ENCODE measurements around the gene GNAT1.

Gene GNAT1
- total RNA-seq: 0 to 1.3 (median 0) reads per million in 9 experiments

DNA sequence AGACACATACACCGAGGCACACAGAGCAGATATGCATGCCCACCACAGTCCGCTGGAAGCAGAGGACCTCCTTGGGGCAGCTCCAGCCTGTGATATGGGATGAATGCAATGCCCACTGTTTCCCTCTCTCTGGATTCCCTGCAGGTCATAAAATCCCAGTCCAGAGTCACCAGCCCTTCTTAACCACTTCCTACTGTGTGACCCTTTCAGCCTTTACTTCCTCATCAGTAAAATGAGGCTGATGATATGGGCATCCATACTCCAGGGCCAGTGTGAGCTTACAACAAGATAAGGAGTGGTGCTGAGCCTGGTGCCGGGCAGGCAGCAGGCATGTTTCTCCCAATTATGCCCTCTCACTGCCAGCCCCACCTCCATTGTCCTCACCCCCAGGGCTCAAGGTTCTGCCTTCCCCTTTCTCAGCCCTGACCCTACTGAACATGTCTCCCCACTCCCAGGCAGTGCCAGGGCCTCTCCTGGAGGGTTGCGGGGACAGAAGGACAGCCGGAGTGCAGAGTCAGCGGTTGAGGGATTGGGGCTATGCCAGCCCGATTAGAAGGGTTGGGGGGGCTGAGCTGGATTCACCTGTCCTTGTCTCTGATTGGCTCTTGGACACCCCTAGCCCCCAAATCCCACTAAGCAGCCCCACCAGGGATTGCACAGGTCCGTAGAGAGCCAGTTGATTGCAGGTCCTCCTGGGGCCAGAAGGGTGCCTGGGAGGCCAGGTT, at the start of gene GNAT1:
Gene GNAT1, plus strand, starts transcription at position 675 of the 725 bp plus-strand sequence. CDS start 116 bp downstream, outside the sequence.
- no peak within 1 kb of the TSS for H3K4me3 Mint-ChIP-seq
- DNase-seq (no peak), ATAC-seq (replicated peaks) (no peak)
- H3K27ac Mint-ChIP-seq: no peak within 1 kb of the TSS
- peaks cover 9% of the 10 kb centered on the region for H3K36me3 Mint-ChIP-seq (ENCODE audit: insufficient read depth)
- H3K4me1 Mint-ChIP-seq (ENCODE audit: low read depth in 2 of 2): peaks cover 0 to 9% of the 10 kb centered on the region in 2 donors
- no peaks in the 10 kb centered on the region for H3K9me3 Mint-ChIP-seq
- peaks cover 0 to 6% of the 10 kb centered on the region in 2 donors for H3K27me3 Mint-ChIP-seq

- H3K4me3 Mint-ChIP-seq: no peak overlapping the region
- DNase-seq (no peak), ATAC-seq (replicated peaks) (no peak)
- peaks cover 4% of the 10 kb centered on the region for H3K36me3 Mint-ChIP-seq (ENCODE audit: insufficient read depth)
- H3K9me3 Mint-ChIP-seq: no peaks in the 10 kb centered on the region
- no peak overlapping the region for H3K27ac Mint-ChIP-seq
- no peaks in the 10 kb centered on the region for H3K4me1 Mint-ChIP-seq (ENCODE audit: low read depth in 2 of 2)
- H3K27me3 Mint-ChIP-seq: peaks cover 0 to 17% of the 10 kb centered on the region in 2 donors
Observed at GRCh38 chr3:50146316-50146901, 45.0 kb upstream of the GNAT1 start.

GRCh38 chr3:50147016-50147415, 44.4 kb upstream of the GNAT1 start:
- no peak for ATAC-seq (replicated peaks)
- no peak for DNase-seq
- no peak overlapping the region for H3K27ac Mint-ChIP-seq
- H3K4me3 Mint-ChIP-seq: no peak overlapping the region
- H3K27me3 Mint-ChIP-seq: peaks cover 0 to 17% of the 10 kb centered on the region in 2 donors
- no peaks in the 10 kb centered on the region for H3K9me3 Mint-ChIP-seq
- peaks cover 4% of the 10 kb centered on the region for H3K36me3 Mint-ChIP-seq (ENCODE audit: insufficient read depth)
- H3K4me1 Mint-ChIP-seq (ENCODE audit: low read depth in 2 of 2): no peaks in the 10 kb centered on the region

DNA sequence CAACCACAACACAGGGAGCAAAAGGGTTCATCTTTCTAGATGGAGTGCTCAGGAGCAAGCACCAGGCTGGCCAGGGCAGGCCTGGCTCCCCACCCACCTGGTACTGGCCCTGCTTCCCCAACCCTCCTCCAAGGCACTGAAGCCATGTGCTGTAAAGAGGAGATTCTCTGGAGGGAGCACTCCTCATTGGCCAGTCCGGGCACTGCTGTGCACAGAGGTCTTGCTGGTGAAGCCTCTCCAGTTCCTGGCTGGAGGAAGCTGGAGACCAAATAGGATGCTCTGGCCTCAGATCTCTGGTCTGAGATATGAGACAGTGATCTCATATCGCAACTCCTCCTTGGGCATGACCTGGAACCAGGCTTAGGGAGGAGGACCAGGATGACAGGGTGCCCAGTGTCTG, 44.0 kb upstream of the GNAT1 start:
- H3K36me3 Mint-ChIP-seq (ENCODE audit: insufficient read depth): peaks cover 4% of the 10 kb centered on the region
- no peak overlapping the region for H3K4me3 Mint-ChIP-seq

GRCh38 chr3:50147861-50148260, 43.5 kb upstream of the GNAT1 start:
- Mint-ChIP-seq H3K27ac (no peak overlapping the region), H3K27me3 (peaks cover 0 to 18% of the 10 kb centered on the region in 2 donors), H3K36me3 (ENCODE audit: insufficient read depth) (peaks cover 4% of the 10 kb centered on the region), H3K4me3 (no peak overlapping the region), H3K9me3 (no peaks in the 10 kb centered on the region), H3K4me1 (ENCODE audit: low read depth in 2 of 2) (no peaks in the 10 kb centered on the region)
- DNase-seq: no peak
- no peak for ATAC-seq (replicated peaks)

More for the DNA sequence above, 44.0 kb upstream of the GNAT1 start:
- Mint-ChIP-seq H3K27ac (no peak overlapping the region), H3K27me3 (peaks cover 0 to 17% of the 10 kb centered on the region in 2 donors), H3K4me1 (ENCODE audit: low read depth in 2 of 2) (no peaks in the 10 kb centered on the region), H3K9me3 (no peaks in the 10 kb centered on the region)
- ATAC-seq (replicated peaks): no peak
- DNase-seq: no peak

GRCh38 chr3:50150404-50150750, 41.0 kb upstream of the GNAT1 start:
- ATAC-seq (replicated peaks): no peak
- H3K4me1 Mint-ChIP-seq (ENCODE audit: low read depth in 2 of 2): peaks cover 7% of the 10 kb centered on the region in 2 donors
- H3K27me3 Mint-ChIP-seq: peaks cover 16 to 36% of the 10 kb centered on the region in 2 donors
- H3K9me3 Mint-ChIP-seq: no peaks in the 10 kb centered on the region
- no peak for DNase-seq
- H3K4me3 Mint-ChIP-seq: no peak overlapping the region
- no peak overlapping the region for H3K27ac Mint-ChIP-seq
- peaks cover 4% of the 10 kb centered on the region for H3K36me3 Mint-ChIP-seq (ENCODE audit: insufficient read depth)

DNA sequence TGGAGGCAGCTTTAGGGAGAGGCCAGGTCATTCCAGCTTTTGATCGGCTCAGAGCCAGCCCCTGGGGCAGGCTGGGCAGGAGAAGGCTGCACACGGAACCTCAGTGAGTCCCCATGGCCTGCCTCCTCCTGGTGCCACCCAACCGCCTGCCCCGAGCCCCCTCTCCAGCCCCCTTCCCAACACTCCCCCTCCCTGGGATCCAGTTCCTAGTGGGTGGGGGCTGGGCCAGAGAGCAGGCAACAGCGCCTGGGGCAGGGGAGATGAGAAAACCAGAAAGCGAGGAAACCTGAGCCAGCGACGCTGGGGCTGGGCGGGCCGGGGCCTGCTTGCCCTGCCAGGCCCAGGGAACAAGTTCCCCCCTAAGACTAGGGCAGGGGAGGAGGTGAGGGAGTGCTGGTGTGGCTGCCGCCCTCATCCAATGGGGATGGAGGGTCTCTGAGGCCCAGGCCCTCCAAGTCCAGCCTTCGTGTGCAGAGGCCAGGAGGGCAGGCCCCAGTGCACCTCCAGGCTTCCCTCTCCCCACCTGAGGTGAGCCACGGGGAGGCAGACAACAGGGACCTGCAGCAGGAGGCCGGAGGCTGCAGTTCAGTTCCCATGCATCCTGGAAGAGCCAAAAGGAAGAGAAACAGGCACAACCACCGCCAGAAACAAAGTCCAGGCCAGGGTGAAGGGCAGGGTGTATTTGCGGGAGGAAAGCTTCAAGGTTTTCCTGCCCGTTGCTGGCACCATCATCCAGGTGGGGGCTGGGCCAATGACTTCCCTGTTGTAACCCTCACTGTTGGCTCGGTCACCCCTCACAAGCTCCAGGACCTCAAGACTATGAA, 40.3 kb upstream of the GNAT1 start:
- Mint-ChIP-seq H3K4me3 (no peak overlapping the region), H3K4me1 (ENCODE audit: low read depth in 2 of 2) (peaks cover 12% of the 10 kb centered on the region in 2 donors), H3K9me3 (no peaks in the 10 kb centered on the region), H3K36me3 (ENCODE audit: insufficient read depth) (peaks cover under 1% of the 10 kb centered on the region), H3K27me3 (peaks cover 21 to 42% of the 10 kb centered on the region in 2 donors), H3K27ac (no peak overlapping the region)
- ATAC-seq (replicated peaks) (no peak), DNase-seq (no peak)

DNA sequence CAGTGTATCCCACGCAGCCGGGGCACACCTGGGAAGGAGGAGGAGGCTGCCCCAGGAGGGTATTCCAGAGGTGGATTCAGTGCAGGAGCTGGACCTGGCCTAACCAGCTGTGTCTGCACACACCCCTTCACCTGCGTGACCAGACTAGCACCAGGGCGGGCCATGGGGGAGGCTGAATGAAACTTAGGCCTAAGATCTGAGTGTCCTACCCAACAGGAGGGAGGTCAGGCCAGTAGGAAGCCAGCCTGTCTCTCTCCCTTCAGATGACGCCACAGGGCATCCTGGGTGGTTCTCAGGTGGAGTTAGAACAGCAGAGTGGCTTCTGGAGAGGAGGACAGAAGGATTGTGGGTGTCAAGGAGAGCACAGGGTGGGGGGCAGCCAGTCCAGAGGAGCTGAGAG, 39.7 kb upstream of the GNAT1 start:
- H3K36me3 Mint-ChIP-seq (ENCODE audit: insufficient read depth): no peaks in the 10 kb centered on the region
- no peaks in the 10 kb centered on the region for H3K9me3 Mint-ChIP-seq
- peaks cover 27 to 46% of the 10 kb centered on the region in 2 donors for H3K27me3 Mint-ChIP-seq
- H3K4me3 Mint-ChIP-seq: no peak overlapping the region
- H3K4me1 Mint-ChIP-seq (ENCODE audit: low read depth in 2 of 2): peaks cover 12 to 14% of the 10 kb centered on the region in 2 donors
- H3K27ac Mint-ChIP-seq: peak overlapping the region in 1 of 2 donors; percentile 36
- no peak for DNase-seq
- no peak for ATAC-seq (replicated peaks)

- H3K9me3 Mint-ChIP-seq: no peaks in the 10 kb centered on the region
- ATAC-seq (replicated peaks) (no peak), DNase-seq (no peak)
- peaks cover 12 to 14% of the 10 kb centered on the region in 2 donors for H3K4me1 Mint-ChIP-seq (ENCODE audit: low read depth in 2 of 2)
- peak overlapping the region; percentile 84 to 85 for H3K4me3 Mint-ChIP-seq
- H3K27me3 Mint-ChIP-seq: peaks cover 35 to 65% of the 10 kb centered on the region in 2 donors
- peak overlapping the region in 1 of 2 donors; percentile 75 for H3K27ac Mint-ChIP-seq
- H3K36me3 Mint-ChIP-seq (ENCODE audit: insufficient read depth): no peaks in the 10 kb centered on the region
Observed at GRCh38 chr3:50153782-50154475, 37.5 kb upstream of the GNAT1 start.

GRCh38 chr3:50154476-50154839, 37.0 kb upstream of the GNAT1 start:
- H3K36me3 Mint-ChIP-seq (ENCODE audit: insufficient read depth): no peaks in the 10 kb centered on the region
- peak overlapping the region; percentile 84 to 85 for H3K4me3 Mint-ChIP-seq
- no peak for DNase-seq
- peaks cover 12 to 14% of the 10 kb centered on the region in 2 donors for H3K4me1 Mint-ChIP-seq (ENCODE audit: low read depth in 2 of 2)
- peak overlapping the region in 1 of 2 donors; percentile 75 for H3K27ac Mint-ChIP-seq
- H3K9me3 Mint-ChIP-seq: no peaks in the 10 kb centered on the region
- ATAC-seq (replicated peaks): no peak
- peaks cover 35 to 70% of the 10 kb centered on the region in 2 donors for H3K27me3 Mint-ChIP-seq

DNA sequence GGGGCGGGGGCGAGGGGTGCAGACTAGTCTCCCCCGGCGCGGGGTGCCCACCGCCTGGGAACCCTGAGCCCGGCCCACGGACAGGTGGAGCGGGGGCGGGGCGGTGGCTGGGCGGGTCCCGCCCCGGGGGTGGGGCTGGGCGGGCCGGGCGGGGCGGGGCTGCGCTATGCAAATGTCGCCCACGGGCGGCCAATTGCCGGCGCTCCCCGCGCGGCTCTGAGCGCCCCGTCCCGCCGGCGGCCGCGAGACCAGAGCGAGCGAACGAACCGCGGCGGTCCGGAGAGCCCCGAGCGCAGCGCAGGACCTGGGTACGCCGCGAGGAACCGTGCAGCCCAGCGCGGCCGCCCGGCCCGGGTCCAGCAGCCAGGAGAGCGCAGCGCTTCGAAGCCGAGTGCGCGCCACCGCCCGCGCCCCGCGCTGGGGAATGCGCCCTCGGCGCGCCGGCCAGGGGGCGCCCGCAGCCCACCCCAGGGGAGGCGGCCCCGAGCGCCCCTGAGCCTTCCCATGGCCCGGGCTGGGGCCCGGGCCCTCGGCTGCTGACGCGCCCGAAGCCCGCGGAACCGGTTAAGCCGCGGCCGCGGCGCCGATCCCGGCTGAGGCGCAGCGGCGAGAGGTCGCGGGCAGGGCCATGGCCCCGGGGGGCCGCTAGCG, 36.4 kb upstream of the GNAT1 start, which contains the start of gene SEMA3F:
Gene SEMA3F, plus strand, starts transcription at position 485 of the 651 bp plus-strand sequence. CDS start 4,299 bp downstream, outside the sequence.
- Mint-ChIP-seq H3K4me3 (peak within 1 kb of the TSS; percentile 84 to 85), H3K4me1 (ENCODE audit: low read depth in 2 of 2) (peaks cover 12 to 14% of the 10 kb centered on the region in 2 donors), H3K27ac (peak within 1 kb of the TSS in 1 of 2 donors; percentile 75), H3K9me3 (no peaks in the 10 kb centered on the region), H3K36me3 (ENCODE audit: insufficient read depth) (no peaks in the 10 kb centered on the region), H3K27me3 (peaks cover 35 to 71% of the 10 kb centered on the region in 2 donors)
- ATAC-seq (replicated peaks): peak; percentile 90
- DNase-seq: peak; percentile 42 to 58 (median 42)

GRCh38 chr3:50155491-50155878, 35.9 kb upstream of the GNAT1 start:
- ATAC-seq (replicated peaks): no peak
- H3K9me3 Mint-ChIP-seq: no peaks in the 10 kb centered on the region
- DNase-seq: no peak
- H3K27ac Mint-ChIP-seq: no peak overlapping the region
- H3K4me1 Mint-ChIP-seq (ENCODE audit: low read depth in 2 of 2): peaks cover 12 to 14% of the 10 kb centered on the region in 2 donors
- H3K27me3 Mint-ChIP-seq: peaks cover 35 to 66% of the 10 kb centered on the region in 2 donors
- peak overlapping the region; percentile 68 to 81 for H3K4me3 Mint-ChIP-seq
- H3K36me3 Mint-ChIP-seq (ENCODE audit: insufficient read depth): no peaks in the 10 kb centered on the region

All from effector memory CD8-positive, alpha-beta T cell (primary cell).